Measurements from ENCODE around the gene SCAMP4. TPM values are rescaled to one million over a fixed set of nuclear protein-coding genes. Genes with fewer than 3 reads are reported as not detected.

SCAMP4 gene
- total RNA-seq, 1 donor from 2014 or later = 71.2 TPM

DNA sequence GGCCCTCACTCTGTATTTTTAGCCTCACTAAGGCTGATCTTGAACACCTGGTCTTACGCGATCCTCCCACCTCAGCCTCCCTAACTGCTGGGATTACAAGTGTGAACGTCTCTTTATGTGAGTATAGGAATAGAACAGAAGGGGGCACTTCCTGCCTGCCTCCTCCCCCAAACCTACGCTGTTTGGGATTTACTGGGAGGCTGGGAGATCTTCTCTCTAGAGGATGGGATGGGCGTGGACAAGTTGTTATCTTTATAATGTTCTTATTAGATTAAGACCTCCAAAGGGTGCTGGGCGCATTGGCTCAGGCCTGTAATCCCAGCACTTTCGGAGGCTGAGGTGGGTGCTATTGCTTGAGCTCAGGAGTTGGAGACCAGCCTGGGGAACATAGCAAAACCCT is 32.9 kb downstream of the SCAMP4 start:
- Mint-ChIP-seq H3K9me3 (no peaks in the 10 kb centered on the region), H3K27ac (ENCODE audit: unreplicated experiment) (no peak overlapping the region), H3K4me1 (peaks cover 26% of the 10 kb centered on the region), H3K36me3 (ENCODE audit: low read depth) (peaks cover 6% of the 10 kb centered on the region), H3K4me3 (peak overlapping the region; percentile 78), H3K27me3 (ENCODE audit: low read depth) (no peaks in the 10 kb centered on the region)
- TF ChIP-seq, protein P1, sequence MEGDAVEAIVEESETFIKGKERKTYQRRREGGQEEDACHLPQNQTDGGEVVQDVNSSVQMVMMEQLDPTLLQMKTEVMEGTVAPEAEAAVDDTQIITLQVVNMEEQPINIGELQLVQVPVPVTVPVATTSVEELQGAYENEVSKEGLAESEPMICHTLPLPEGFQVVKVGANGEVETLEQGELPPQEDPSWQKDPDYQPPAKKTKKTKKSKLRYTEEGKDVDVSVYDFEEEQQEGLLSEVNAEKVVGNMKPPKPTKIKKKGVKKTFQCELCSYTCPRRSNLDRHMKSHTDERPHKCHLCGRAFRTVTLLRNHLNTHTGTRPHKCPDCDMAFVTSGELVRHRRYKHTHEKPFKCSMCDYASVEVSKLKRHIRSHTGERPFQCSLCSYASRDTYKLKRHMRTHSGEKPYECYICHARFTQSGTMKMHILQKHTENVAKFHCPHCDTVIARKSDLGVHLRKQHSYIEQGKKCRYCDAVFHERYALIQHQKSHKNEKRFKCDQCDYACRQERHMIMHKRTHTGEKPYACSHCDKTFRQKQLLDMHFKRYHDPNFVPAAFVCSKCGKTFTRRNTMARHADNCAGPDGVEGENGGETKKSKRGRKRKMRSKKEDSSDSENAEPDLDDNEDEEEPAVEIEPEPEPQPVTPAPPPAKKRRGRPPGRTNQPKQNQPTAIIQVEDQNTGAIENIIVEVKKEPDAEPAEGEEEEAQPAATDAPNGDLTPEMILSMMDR (conservative IDR thresholded peaks at IDR 0.05) = no peak
- no peak for DNase-seq (ENCODE audit: low read depth, low spot score)

DNA sequence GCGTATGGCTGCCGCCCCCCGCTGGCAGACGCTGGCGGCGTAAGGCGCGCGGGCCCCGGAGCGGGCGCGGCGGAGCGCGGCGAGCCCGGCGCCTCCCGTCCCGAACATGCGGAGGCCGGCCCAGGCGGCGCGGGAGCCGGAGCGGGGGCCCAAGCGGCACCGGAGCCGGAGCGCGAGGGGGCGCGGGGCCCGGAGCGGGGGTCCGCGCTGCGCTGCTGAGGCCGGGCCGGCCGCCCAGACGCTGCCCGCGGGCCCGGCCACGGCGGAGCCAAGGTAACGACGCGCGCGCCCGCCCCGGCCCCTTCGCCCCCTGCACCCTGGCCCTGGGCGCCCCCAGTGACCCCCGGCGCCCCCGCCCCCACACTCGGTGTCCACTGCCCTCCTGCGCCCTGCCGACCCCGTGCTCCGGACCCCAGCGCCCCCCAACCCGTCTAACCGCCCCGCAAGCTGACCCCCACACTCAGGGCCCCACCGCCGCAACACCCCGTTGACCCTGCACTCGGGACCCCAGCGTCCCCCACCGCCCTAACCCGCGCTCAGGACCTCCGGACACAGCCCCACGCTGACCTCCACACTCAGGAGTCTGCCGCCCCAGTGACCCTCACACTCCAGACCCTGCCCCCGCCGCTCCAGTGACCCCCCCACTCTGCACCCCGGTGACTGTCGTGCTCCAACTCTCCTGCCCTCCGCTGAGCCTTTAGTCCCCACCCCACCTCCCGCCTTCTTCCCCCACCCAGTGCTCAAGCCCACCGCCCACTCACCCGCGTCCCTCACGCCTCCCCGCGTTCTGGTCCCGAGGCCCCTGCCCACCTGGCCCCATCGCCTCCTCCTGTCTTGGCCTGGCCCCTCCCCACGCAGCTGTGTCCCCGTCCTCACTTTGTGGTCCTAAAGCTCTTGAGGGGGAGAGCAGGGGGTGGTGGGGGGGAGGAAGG is 36.2 kb downstream of the SCAMP4 start, which contains the start of gene CSNK1G2:
CSNK1G2 (plus strand) TSS at position 27 of the 932 bp plus-strand sequence. CDS start 28,601 bp downstream, outside the sequence.
- H3K27ac Mint-ChIP-seq (ENCODE audit: unreplicated experiment) = peak within 1 kb of the TSS; percentile 99
- H3K9me3 Mint-ChIP-seq = no peaks in the 10 kb centered on the region
- TF ChIP-seq, protein P1 (conservative IDR thresholded peaks at IDR 0.05) = no peak
- peaks cover 27% of the 10 kb centered on the region for H3K4me1 Mint-ChIP-seq
- H3K27me3 Mint-ChIP-seq (ENCODE audit: low read depth) = no peaks in the 10 kb centered on the region
- peak within 1 kb of the TSS; percentile 97 for H3K4me3 Mint-ChIP-seq
- no peak for DNase-seq (ENCODE audit: low read depth, low spot score)
- peaks cover 2% of the 10 kb centered on the region for H3K36me3 Mint-ChIP-seq (ENCODE audit: low read depth)

DNA sequence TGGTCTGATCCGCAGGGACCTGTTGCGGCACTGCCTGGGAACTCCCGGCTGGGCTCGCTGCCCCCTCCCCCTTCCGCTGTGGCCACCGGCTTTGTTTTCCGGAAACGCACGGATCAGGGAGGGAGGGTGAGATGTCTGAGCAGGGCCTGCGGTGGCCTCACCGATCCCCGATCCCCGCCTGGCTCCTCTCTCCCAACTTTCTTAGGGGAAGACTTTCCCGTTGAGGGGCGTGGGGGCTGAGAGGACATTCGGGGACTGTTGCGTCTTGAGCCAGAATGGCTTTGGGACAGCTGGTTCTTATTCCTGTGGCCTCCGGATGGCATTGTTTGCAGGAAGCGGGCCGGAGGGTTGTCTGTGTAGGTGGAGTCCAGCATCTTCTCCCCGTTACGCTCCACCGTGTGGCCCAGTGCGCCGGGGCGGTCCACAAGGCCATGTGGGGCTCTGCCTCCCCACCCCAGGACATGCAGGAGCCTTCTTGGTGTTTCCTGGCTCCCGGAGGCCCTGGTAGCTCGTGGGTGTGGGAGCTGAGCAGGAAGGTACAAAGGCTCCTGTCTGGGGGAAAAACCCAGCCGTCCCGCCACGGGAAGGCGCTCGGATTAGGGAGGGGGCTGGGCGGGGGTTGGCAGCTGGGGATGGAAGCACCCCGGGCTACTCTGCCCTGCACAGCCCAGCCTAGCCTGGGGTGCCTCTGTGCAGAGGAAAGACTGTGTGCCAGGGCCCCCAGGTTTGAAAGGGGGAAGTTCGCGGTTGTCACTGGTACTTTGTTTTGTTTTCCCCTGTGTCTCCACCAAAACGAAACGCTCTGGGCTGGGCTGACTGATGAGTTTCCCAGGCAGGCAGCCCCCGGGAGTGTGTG is 37.1 kb downstream of the SCAMP4 start:
- Mint-ChIP-seq H3K4me3 (peak overlapping the region; percentile 97), H3K27me3 (ENCODE audit: low read depth) (no peaks in the 10 kb centered on the region), H3K27ac (ENCODE audit: unreplicated experiment) (peak overlapping the region; percentile 86), H3K36me3 (ENCODE audit: low read depth) (peaks cover 2% of the 10 kb centered on the region), H3K4me1 (peaks cover 24% of the 10 kb centered on the region), H3K9me3 (no peaks in the 10 kb centered on the region)
- peak; percentile 70 for DNase-seq (ENCODE audit: low read depth, low spot score)
- TF ChIP-seq, protein P1 (conservative IDR thresholded peaks at IDR 0.05) = no peak

DNA sequence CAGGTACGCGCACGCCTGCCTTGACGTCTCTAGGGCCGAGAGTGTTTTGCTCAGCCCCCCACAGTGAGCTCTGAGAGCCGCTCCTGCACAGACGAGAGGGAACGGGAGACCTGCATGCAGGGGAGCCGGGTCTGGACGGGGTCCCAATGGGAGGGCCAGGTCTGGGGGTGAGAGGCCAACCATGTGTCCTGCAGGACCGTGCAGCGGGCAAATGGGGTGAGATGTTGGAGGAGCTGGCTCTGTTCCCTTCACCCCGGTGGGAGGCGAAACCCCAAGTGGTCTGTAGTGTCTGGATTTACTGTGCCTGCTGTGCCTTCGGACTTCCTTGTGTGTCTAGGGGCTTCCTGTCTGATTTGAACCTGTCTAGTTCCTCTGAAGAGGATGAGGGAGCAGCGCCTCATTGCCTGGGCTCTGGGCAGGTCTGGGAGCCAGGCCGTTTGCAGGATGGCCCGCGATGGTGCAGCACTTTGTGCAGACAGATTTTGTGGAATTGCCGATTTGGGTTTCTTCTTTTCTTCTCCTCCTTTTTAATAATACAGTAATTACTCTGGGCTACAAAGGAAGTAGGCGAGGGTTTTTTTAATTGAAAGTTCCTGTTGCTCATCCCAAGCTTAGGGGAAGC is 37.8 kb downstream of the SCAMP4 start:
- DNase-seq (ENCODE audit: low read depth, low spot score) = no peak
- Mint-ChIP-seq H3K36me3 (ENCODE audit: low read depth) (peaks cover 2% of the 10 kb centered on the region), H3K27me3 (ENCODE audit: low read depth) (no peaks in the 10 kb centered on the region), H3K4me1 (peaks cover 24% of the 10 kb centered on the region), H3K27ac (ENCODE audit: unreplicated experiment) (peak overlapping the region; percentile 86), H3K9me3 (no peaks in the 10 kb centered on the region), H3K4me3 (peak overlapping the region; percentile 97)
- TF ChIP-seq, protein P1 (conservative IDR thresholded peaks at IDR 0.05) = no peak

DNA sequence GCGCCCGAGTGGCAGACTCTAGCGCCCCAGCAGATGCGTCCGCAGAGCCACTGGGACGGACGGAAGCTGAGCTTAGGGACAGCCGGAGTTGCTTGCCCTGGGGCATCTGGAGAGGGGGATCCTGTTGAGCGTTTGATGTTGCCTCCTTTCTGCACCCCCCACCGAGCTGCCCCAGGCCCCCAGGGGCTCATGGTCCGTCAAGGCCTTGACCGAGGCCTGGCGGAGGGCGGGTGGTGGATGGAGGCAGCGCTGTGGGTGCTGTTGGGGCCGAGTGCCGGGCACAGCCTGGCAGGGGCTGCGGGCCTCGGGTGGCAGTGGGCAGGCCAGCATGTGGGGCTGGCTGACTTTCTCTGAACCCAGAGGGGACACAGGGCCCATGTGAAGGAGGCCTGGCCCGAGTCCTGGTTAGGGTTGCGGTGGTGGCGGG is 38.5 kb downstream of the SCAMP4 start:
- TF ChIP-seq, protein P1 (conservative IDR thresholded peaks at IDR 0.05) = no peak
- Mint-ChIP-seq H3K4me3 (peak overlapping the region; percentile 97), H3K9me3 (no peaks in the 10 kb centered on the region), H3K36me3 (ENCODE audit: low read depth) (peaks cover 2% of the 10 kb centered on the region), H3K4me1 (peaks cover 27% of the 10 kb centered on the region), H3K27ac (ENCODE audit: unreplicated experiment) (peak overlapping the region; percentile 86), H3K27me3 (ENCODE audit: low read depth) (no peaks in the 10 kb centered on the region)
- no peak for DNase-seq (ENCODE audit: low read depth, low spot score)

Measured in neural crest cell (in vitro differentiated cells).